Loucy (cell line): ENCODE results near the gene PLXNB2.

ENCODE experiments used
- H2AFZ ChIP-seq: fragments of 200-600 bp; sonication (generic); 2 replicates; pipeline ENCODE4 v1.6.0; 2016; ENCODE audit warnings: antibody characterized with exemption, mild to moderate bottlenecking, low read length, moderate library complexity
- H3F3A ChIP-seq: fragments of 200-600 bp; 2 replicates; pipeline ENCODE4 v1.6.0; 2016; ENCODE audit warnings: antibody characterized with exemption, low read depth, mild to moderate bottlenecking
- H3K27me3 ChIP-seq: fragments of 200-600 bp; sonication (generic); 2 replicates; pipeline ENCODE4 v1.6.1; 2014; ENCODE audit warnings: low read length, mild to moderate bottlenecking; ENCODE audit not compliant: insufficient read depth, poor library complexity, severe bottlenecking
- H3K36me3 ChIP-seq: fragments of 200-600 bp; sonication (generic); 2 replicates; pipeline ENCODE4 v1.6.1; 2016; ENCODE audit warnings: low read length; ENCODE audit not compliant: insufficient read depth
- H3K4me1 ChIP-seq: fragments of 200-600 bp; sonication (generic); 2 replicates; pipeline ENCODE4 v1.5.1; 2014; ENCODE audit warnings: low read length, mild to moderate bottlenecking; ENCODE audit not compliant: insufficient read depth, poor library complexity, severe bottlenecking
- H3K4me2 ChIP-seq: fragments of 200-600 bp; sonication (generic); 2 replicates; pipeline ENCODE4 v1.6.0; 2014; ENCODE audit warnings: antibody characterized with exemption, low read length, low read depth, mild to moderate bottlenecking; ENCODE audit not compliant: poor library complexity, severe bottlenecking
- H3K4me3 ChIP-seq: fragments of 200-600 bp; sonication (generic); 2 replicates; pipeline ENCODE4 v1.5.1; 2014; ENCODE audit warnings: low read length, mild to moderate bottlenecking, mixed read lengths; ENCODE audit not compliant: poor library complexity, severe bottlenecking
- H3K79me2 ChIP-seq: fragments of 200-600 bp; sonication (generic); 2 replicates; pipeline ENCODE4 v1.6.1; 2014; ENCODE audit warnings: low read length; ENCODE audit not compliant: insufficient read depth
- H3K9ac ChIP-seq: fragments of 200-600 bp; sonication (generic); 2 replicates; pipeline ENCODE4 v1.6.0; 2014; ENCODE audit warnings: mild to moderate bottlenecking, low read depth, low read length, moderate library complexity; ENCODE audit not compliant: poor library complexity, severe bottlenecking
- H3K9me2 ChIP-seq: fragments of 200-600 bp; sonication (generic); replicated peaks from 2 replicates; pipeline ENCODE4 v1.6.1; 2016; ENCODE audit warnings: low read depth, low read length, mixed read lengths
- H3K9me3 ChIP-seq: fragments of 200-600 bp; sonication (generic); 2 replicates; pipeline ENCODE4 v1.6.1; 2014; ENCODE audit warnings: mild to moderate bottlenecking, antibody characterized with exemption, low read length, low read depth; ENCODE audit not compliant: insufficient read depth
- H4K20me1 ChIP-seq: fragments of 200-600 bp; sonication (generic); 2 replicates; pipeline ENCODE4 v1.6.0; 2014; ENCODE audit warnings: antibody characterized with exemption, low read length, mild to moderate bottlenecking; ENCODE audit not compliant: insufficient read depth, poor library complexity, severe bottlenecking
- EZH2phosphoT487 ChIP-seq: fragments of 200-600 bp; IDR thresholded peaks from 2 replicates; pipeline ENCODE4 v1.6.1; 2018; ENCODE audit warnings: antibody characterized with exemption, mild to moderate bottlenecking, moderate library complexity, borderline replicate concordance
- TF ChIP-seq, protein P1 (sequence below): fragments of 200-600 bp; sonication (generic); conservative IDR thresholded peaks from 2 replicates; pipeline ENCODE4 v1.5.1; 2014; ENCODE audit warnings: mild to moderate bottlenecking, antibody characterized with exemption, low read length

The PLXNB2 gene

DNA sequence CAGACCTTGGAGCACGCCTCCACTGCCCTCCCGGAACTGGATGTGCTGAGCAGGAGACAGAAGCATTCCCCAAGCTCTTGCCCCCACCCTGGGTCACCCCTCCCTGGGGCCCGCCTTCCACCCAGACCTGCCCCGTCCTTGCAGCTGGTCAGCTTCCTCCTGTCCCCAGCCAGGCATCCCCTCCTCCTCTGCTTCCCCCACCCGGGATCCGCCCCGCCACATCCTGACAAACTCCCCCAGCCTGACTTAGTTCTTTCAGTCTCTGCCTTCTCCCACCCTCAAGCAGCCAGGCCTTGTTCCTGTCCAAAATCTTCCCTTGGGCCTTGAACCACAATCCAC lies 1.1 kb upstream of the PLXNB2 start:
- Histone ChIP-seq H3F3A (0 out of 2 replicates have a peak, but pooled peaks cover 5% of the 10 kb centered on the region), H3K9me3 (no peaks in the 10 kb centered on the region), H3K27me3 (no peaks in the 10 kb centered on the region), H3K9me2 (no peaks in the 10 kb centered on the region), H2AFZ (no peak overlapping the region), H4K20me1 (peaks cover 9% of the 10 kb centered on the region), H3K36me3 (no peaks in the 10 kb centered on the region), H3K9ac (peak overlapping the region; percentile 34), H3K4me3 (peak overlapping the region; percentile 31), H3K4me1 (peaks cover 67% of the 10 kb centered on the region), H3K79me2 (peaks cover 34% of the 10 kb centered on the region), H3K4me2 (peak overlapping the region; percentile 67)
- TF ChIP-seq, protein P1, sequence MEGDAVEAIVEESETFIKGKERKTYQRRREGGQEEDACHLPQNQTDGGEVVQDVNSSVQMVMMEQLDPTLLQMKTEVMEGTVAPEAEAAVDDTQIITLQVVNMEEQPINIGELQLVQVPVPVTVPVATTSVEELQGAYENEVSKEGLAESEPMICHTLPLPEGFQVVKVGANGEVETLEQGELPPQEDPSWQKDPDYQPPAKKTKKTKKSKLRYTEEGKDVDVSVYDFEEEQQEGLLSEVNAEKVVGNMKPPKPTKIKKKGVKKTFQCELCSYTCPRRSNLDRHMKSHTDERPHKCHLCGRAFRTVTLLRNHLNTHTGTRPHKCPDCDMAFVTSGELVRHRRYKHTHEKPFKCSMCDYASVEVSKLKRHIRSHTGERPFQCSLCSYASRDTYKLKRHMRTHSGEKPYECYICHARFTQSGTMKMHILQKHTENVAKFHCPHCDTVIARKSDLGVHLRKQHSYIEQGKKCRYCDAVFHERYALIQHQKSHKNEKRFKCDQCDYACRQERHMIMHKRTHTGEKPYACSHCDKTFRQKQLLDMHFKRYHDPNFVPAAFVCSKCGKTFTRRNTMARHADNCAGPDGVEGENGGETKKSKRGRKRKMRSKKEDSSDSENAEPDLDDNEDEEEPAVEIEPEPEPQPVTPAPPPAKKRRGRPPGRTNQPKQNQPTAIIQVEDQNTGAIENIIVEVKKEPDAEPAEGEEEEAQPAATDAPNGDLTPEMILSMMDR: no peak
- no peak for TF ChIP-seq EZH2phosphoT487

GRCh38 chr22:50307890-50308596 lies 597 bp upstream of the PLXNB2 start:
- no peaks in the 10 kb centered on the region for H3K27me3 ChIP-seq
- peak overlapping the region; percentile 34 for H3K9ac ChIP-seq
- H3K4me1 ChIP-seq: peaks cover 69% of the 10 kb centered on the region
- H3F3A ChIP-seq: 0 out of 2 replicates have a peak, but pooled peaks cover 5% of the 10 kb centered on the region
- H3K36me3 ChIP-seq: no peaks in the 10 kb centered on the region
- H3K9me3 ChIP-seq: no peaks in the 10 kb centered on the region
- H4K20me1 ChIP-seq: peaks cover 10% of the 10 kb centered on the region
- H3K9me2 ChIP-seq: no peaks in the 10 kb centered on the region
- no peak overlapping the region for H2AFZ ChIP-seq
- H3K79me2 ChIP-seq: peaks cover 36% of the 10 kb centered on the region
- peak overlapping the region; percentile 67 for H3K4me2 ChIP-seq
- H3K4me3 ChIP-seq: peak overlapping the region; percentile 31
- TF ChIP-seq EZH2phosphoT487: no peak
- TF ChIP-seq, protein P1: no peak

- H3K9ac ChIP-seq: peak overlapping the region; percentile 80
- TF ChIP-seq EZH2phosphoT487: no peak
- TF ChIP-seq, protein P1: no peak
Observed at GRCh38 chr22:50305923-50306566, 1.4 kb downstream of the PLXNB2 start.

More at GRCh38 chr22:50305923-50306566, 1.4 kb downstream of the PLXNB2 start:
- Histone ChIP-seq H3K4me3 (peak overlapping the region; percentile 76), H3K36me3 (no peaks in the 10 kb centered on the region), H3K9me3 (no peaks in the 10 kb centered on the region), H3K4me1 (peaks cover 79% of the 10 kb centered on the region), H3K9me2 (no peaks in the 10 kb centered on the region), H2AFZ (no peak overlapping the region), H3K27me3 (no peaks in the 10 kb centered on the region), H3K4me2 (peak overlapping the region; percentile 86), H4K20me1 (peaks cover 10% of the 10 kb centered on the region), H3K79me2 (peaks cover 45% of the 10 kb centered on the region), H3F3A (0 out of 2 replicates have a peak, but pooled peaks cover 5% of the 10 kb centered on the region)
